K562 (cell line): ENCODE measurements around the gene SERAC1. TPM values are rescaled to one million over a fixed set of nuclear protein-coding genes. Genes with fewer than 3 reads are reported as not detected.

Experiments
- ATAC-seq: fragments of 200-7000 bp; cut with Tn5 transposase; 3 replicates; pipeline ENCODE4 v1.9.1; 2020; ENCODE audit warnings: moderate library complexity
- BruUV-seq: library from RNA; stranded (reverse); fragments of 400-500 nt; replicated peaks from 2 replicates; lab custom pipeline; 2021; lab: Mats Ljungman, UMichigan
- CTCF ChIA-PET: fragments of 300-600 bp; formaldehyde crosslinking; extraction: SDS; loops from one replicate; lab custom pipeline; 2021; ENCODE audit warnings: low intra/inter-chr PET ratio; lab: Yijun Ruan, JAX
- POLR2A ChIA-PET: fragments of 300-600, 350-650 bp; sonication (Branson Sonifier 250); formaldehyde crosslinking; extraction: SDS; loops from one replicate; lab custom pipeline; 2021; ENCODE audit warnings: antibody characterized with exemption, inconsistent platforms; lab: Yijun Ruan, JAX
- DNase-seq, 4 experiments: peaks; one replicate each; pipeline versions ENCODE4 v3.0.0 to v3.0.0-alpha.2; 2011 to 2018; ENCODE audit warnings: low spot score in 3 of 4, mixed read lengths in 3 of 4; ENCODE audit errors: extremely low read depth in 1 of 4
- FAIRE-seq: peaks from 2 replicates; lab custom pipeline; 2011; peaks lifted over from hg19 to GRCh38; lab: Jason Lieb, UNC
- H2AFZ ChIP-seq: 2 replicates; pipeline ENCODE4 v1.6.0; 2011; ENCODE audit warnings: low read depth, low read length, control low read depth, inconsistent platforms
- H3K27ac ChIP-seq: fragments of 200-600 bp; 3 replicates; pipeline ENCODE4 v1.8.0; 2011; ENCODE audit warnings: low read depth, mild to moderate bottlenecking, control low read depth, inconsistent platforms, low read length, moderate library complexity, mixed read lengths; ENCODE audit errors: extremely low read depth
- H3K27me3 ChIP-seq, 2 experiments: fragments of 300-600 bp in 1 of 2; 2 replicates in 1 of 2; 3 replicates in 1 of 2; pipeline versions ENCODE4 v1.6.0 to v1.8.0; 2011; ENCODE audit warnings: inconsistent platforms in 2 of 2, low read length in 2 of 2, mild to moderate bottlenecking in 1 of 2, mixed read lengths in 1 of 2, moderate library complexity in 1 of 2; ENCODE audit not compliant: control insufficient read depth in 2 of 2, insufficient read depth in 2 of 2
- H3K36me3 ChIP-seq: fragments of 300-600 bp; 3 replicates; pipeline ENCODE4 v1.8.0; 2011; ENCODE audit warnings: mild to moderate bottlenecking, low read length, inconsistent platforms; ENCODE audit not compliant: control insufficient read depth, insufficient read depth
- H3K4me1 ChIP-seq, 2 experiments: fragments of 200-600 bp in 1 of 2; replicated peaks in 1 of 2; 2 replicates in 1 of 2; 3 replicates in 1 of 2; pipeline versions ENCODE4 v1.5.1 to v1.8.0; 2011; ENCODE audit warnings: inconsistent platforms in 2 of 2, low read length in 2 of 2, mild to moderate bottlenecking in 1 of 2, mixed read lengths in 1 of 2, moderate library complexity in 1 of 2; ENCODE audit not compliant: control insufficient read depth in 2 of 2, insufficient read depth in 2 of 2
- H3K4me2 ChIP-seq: 2 replicates; pipeline ENCODE4 v1.6.1; 2011; ENCODE audit warnings: low read length, control low read depth, inconsistent platforms, mixed read lengths; ENCODE audit not compliant: insufficient read depth
- H3K4me3 ChIP-seq: fragments of 200-600 bp; sonication (generic), shearing (Covaris generic); 2 replicates; pipeline ENCODE4 v1.5.1; 2016; ENCODE audit warnings: control low read depth, inconsistent platforms
- H3K79me2 ChIP-seq: fragments of 200-600 bp; 3 replicates; pipeline ENCODE4 v1.8.0; 2011; ENCODE audit warnings: low read length, inconsistent platforms; ENCODE audit not compliant: control insufficient read depth, insufficient read depth
- H3K9ac ChIP-seq, 2 experiments: 2 replicates each; pipeline versions ENCODE4 v1.6.0 to v1.6.1; 2011; ENCODE audit warnings: low read depth in 2 of 2, low read length in 2 of 2, control low read depth in 1 of 2, inconsistent platforms in 1 of 2, mild to moderate bottlenecking in 1 of 2, mixed read lengths in 1 of 2; ENCODE audit not compliant: insufficient read depth in 1 of 2
- H3K9me1 ChIP-seq: one replicate; pipeline ENCODE4 v1.6.0; 2011; ENCODE audit warnings: inconsistent platforms, mild to moderate bottlenecking, low read length, moderate library complexity; ENCODE audit not compliant: control insufficient read depth, insufficient read depth
- H3K9me3 ChIP-seq: replicated peaks from 2 replicates; pipeline ENCODE4 v1.5.1; 2011; ENCODE audit warnings: low read depth, low read length, inconsistent platforms; ENCODE audit not compliant: control insufficient read depth, insufficient read depth
- H4K20me1 ChIP-seq: replicated peaks from 2 replicates; pipeline ENCODE4 v1.6.1; 2011; ENCODE audit warnings: low read length, inconsistent platforms, mixed read lengths; ENCODE audit not compliant: control insufficient read depth, insufficient read depth
- BMI1 ChIP-seq: fragments of 150-350 bp; IDR thresholded peaks from 2 replicates; pipeline ENCODE4 v1.6.1; 2014; ENCODE audit warnings: low read length
- ETS2 ChIP-seq: IDR thresholded peaks from 2 replicates; pipeline ENCODE4 v1.6.1; 2016; ENCODE audit warnings: borderline replicate concordance, missing genetic modification characterization, mild to moderate bottlenecking, moderate library complexity, missing compliant biosample characterization; ENCODE audit not compliant: poor library complexity, severe bottlenecking
- ETV5 ChIP-seq: sonication (generic); formaldehyde crosslinking; IDR thresholded peaks from 2 replicates; pipeline ENCODE4 v1.4.0; 2020; ENCODE audit warnings: low read depth, mild to moderate bottlenecking, missing genetic modification reagents
- FOXK1 ChIP-seq: sonication (generic); formaldehyde crosslinking; IDR thresholded peaks from 2 replicates; pipeline ENCODE4 v1.8.0; 2022; ENCODE audit warnings: missing genetic modification reagents, mild to moderate bottlenecking, borderline replicate concordance
- HCFC1 ChIP-seq: IDR thresholded peaks from 2 replicates; pipeline ENCODE4 v1.6.1; 2012; ENCODE audit warnings: low read depth, low read length, improper control_type of control experiment
- POLR2G ChIP-seq: fragments of 200-400 bp; formaldehyde crosslinking; IDR thresholded peaks from 2 replicates; pipeline ENCODE4 v1.6.1; 2017; ENCODE audit warnings: low read depth, mild to moderate bottlenecking, antibody characterized with exemption, low read length, moderate library complexity
- PURB ChIP-seq: sonication (generic); formaldehyde crosslinking; IDR thresholded peaks from 2 replicates; pipeline ENCODE4 v1.9.0; 2021; ENCODE audit warnings: low read depth, mild to moderate bottlenecking, missing genetic modification reagents
- SRSF1 ChIP-seq: fragments of 200-400 bp; formaldehyde crosslinking; IDR thresholded peaks from 2 replicates; pipeline ENCODE4 v1.6.1; 2017; ENCODE audit warnings: mild to moderate bottlenecking, low read depth, low read length, moderate library complexity
- TARDBP ChIP-seq: fragments of 450-650 bp; IDR thresholded peaks from 2 replicates; pipeline ENCODE4 v1.6.1; 2016
- TFAM ChIP-seq: fragments of 250-450 bp; sonication (Bioruptor Pico); conservative IDR thresholded peaks from 2 replicates; pipeline ENCODE4 v1.5.0; 2021; ENCODE audit warnings: mild to moderate bottlenecking, moderate library complexity
- TOE1 ChIP-seq, 2 experiments: fragments of 450-650 bp in 1 of 2; sonication (generic) in 1 of 2; formaldehyde crosslinking in 1 of 2; IDR thresholded peaks; 2 replicates each; pipeline versions ENCODE4 v1.7.1 to v1.8.0; 2016 to 2022; ENCODE audit warnings: borderline replicate concordance in 2 of 2, mild to moderate bottlenecking in 2 of 2, antibody characterized with exemption in 1 of 2, inconsistent platforms in 1 of 2, low read depth in 1 of 2, missing genetic modification reagents in 1 of 2, moderate library complexity in 1 of 2
- U2AF2 ChIP-seq: fragments of 200-400 bp; formaldehyde crosslinking; optimal IDR thresholded peaks from 2 replicates; pipeline ENCODE3; 2017; ENCODE audit warnings: low read depth, mild to moderate bottlenecking, low read length
- XRCC3 ChIP-seq: fragments of 450-650 bp; IDR thresholded peaks from 2 replicates; pipeline ENCODE4 v1.6.1; 2017; ENCODE audit warnings: mild to moderate bottlenecking, moderate library complexity
- WGBS: fragments of 100-300 bp; shearing (Covaris generic); methylation state at CpG from one replicate; pipeline ENCODE4 v1.1.6; 2016; ENCODE audit warnings: low coverage, mixed read lengths; ENCODE audit not compliant: insufficient coverage; ENCODE audit errors: missing lambda C conversion rate; 5-methylcytosine and 5-hydroxymethylcytosine counted together
- in situ Hi-C: fragments of 300-500 bp; cut with MboI; formaldehyde crosslinking; loops from 4 replicates; pipeline ENCODE4 v1.15.0; 2018; ENCODE audit warnings: inconsistent platforms, mixed read lengths
- intact Hi-C: fragments of 100-400 bp; cut with micrococcal nuclease; formaldehyde crosslinking; loops from 2 replicates; pipeline ENCODE4 v1.14.2; 2022
- polyA plus RNA-seq, 8 experiments: library from polyadenylated mRNA; depleted of rRNA in 4 of 8; stranded (reverse) in 5 of 8; unstranded in 3 of 8; fragments of >200 nt; fragmentation: Nextera tagmentation in 2 of 8; fragmentation: Illumina TruSeq in 1 of 8; extraction: Ambion mirVana in 2 of 8; extraction: Trizol in 1 of 8; gene quantifications; 2 replicates each; pipeline versions ENCODE4 v1.2.1 to v1.2.3, GENCODE V29; 2011 to 2014; ENCODE audit warnings: inconsistent platforms in 1 of 8, missing spikeins in 1 of 8
- total RNA-seq, 7 experiments: library from RNA; depleted of rRNA in 6 of 7; stranded (reverse); fragments of >200 nt in 6 of 7; fragmentation: Illumina TruSeq in 2 of 7; extraction: Trizol in 2 of 7; gene quantifications; 2 replicates each; pipeline versions ENCODE4 v1.2.1 to v1.2.3, GENCODE V29; 2011 to 2021; ENCODE audit warnings: low replicate concordance in 1 of 7
- TF ChIP-seq, protein P1 (sequence below): fragments of 250-450 bp; sonication (Bioruptor Pico); IDR thresholded peaks from 2 replicates; pipeline ENCODE4 v1.8.0; 2022; ENCODE audit warnings: moderate library complexity, mild to moderate bottlenecking, inconsistent platforms
- TF ChIP-seq, protein P2 (sequence below): fragments of 250-450 bp; sonication (Bioruptor Pico); IDR thresholded peaks from 2 replicates; pipeline ENCODE4 v1.4.0; 2020; ENCODE audit warnings: mild to moderate bottlenecking

Gene SERAC1
- total and polyA plus RNA-seq, 9 of the 15 experiments (the other 6 are each of a cell fraction or from before 2014, with no cell fraction given) = 1.8 to 6.2 (median 2.8) TPM

DNA sequence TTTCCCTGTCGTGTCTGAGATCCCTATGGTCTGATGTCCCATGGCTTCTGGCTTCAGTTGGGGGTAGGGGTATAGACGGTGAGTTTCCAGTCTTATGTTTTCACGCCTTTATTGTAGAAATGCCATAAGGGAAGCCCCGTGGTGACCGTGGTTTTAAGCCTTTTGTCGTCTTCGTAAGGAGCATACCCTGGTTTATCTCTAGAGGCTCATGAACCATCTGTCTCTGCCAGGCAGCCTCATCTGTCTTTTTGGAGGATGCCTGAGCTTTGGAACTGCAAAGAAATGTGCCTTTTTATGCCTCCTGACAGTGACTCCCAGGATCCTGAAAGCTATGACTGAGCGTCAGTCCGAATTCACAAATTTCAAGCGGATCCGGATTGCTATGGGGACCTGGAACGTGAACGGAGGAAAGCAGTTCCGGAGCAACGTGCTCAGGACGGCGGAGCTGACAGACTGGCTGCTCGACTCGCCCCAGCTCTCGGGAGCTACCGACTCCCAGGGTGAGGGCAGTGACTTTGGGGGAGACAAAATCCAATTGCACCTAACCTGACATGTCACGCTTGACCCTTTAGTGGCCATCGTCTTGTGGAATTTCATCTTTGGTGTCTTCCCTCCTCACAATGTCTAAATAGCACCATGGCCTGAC lies 101.8 kb downstream of the SERAC1 start (continued):
- TF ChIP-seq ETV5 (CRISPR knock-in tag) (no peak), TFAM (CRISPR knock-in tag) (no peak), TOE1 (IDR thresholded peaks at IDR 0.05; ENCODE audit: borderline replicate concordance) (no peak), TOE1 (CRISPR knock-in tag; IDR thresholded peaks at IDR 0.05; ENCODE audit: borderline replicate concordance, low read depth) (no peak), FOXK1 (CRISPR knock-in tag) (no peak), BMI1 (no peak), SRSF1 (no peak)
- TF ChIP-seq, protein P1, sequence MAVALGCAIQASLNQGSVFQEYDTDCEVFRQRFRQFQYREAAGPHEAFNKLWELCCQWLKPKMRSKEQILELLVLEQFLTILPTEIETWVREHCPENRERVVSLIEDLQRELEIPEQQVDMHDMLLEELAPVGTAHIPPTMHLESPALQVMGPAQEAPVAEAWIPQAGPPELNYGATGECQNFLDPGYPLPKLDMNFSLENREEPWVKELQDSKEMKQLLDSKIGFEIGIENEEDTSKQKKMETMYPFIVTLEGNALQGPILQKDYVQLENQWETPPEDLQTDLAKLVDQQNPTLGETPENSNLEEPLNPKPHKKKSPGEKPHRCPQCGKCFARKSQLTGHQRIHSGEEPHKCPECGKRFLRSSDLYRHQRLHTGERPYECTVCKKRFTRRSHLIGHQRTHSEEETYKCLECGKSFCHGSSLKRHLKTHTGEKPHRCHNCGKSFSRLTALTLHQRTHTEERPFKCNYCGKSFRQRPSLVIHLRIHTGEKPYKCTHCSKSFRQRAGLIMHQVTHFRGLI (CRISPR knock-in tag) = no peak
- TF ChIP-seq, all 486 proteins: peak for 0

DNA sequence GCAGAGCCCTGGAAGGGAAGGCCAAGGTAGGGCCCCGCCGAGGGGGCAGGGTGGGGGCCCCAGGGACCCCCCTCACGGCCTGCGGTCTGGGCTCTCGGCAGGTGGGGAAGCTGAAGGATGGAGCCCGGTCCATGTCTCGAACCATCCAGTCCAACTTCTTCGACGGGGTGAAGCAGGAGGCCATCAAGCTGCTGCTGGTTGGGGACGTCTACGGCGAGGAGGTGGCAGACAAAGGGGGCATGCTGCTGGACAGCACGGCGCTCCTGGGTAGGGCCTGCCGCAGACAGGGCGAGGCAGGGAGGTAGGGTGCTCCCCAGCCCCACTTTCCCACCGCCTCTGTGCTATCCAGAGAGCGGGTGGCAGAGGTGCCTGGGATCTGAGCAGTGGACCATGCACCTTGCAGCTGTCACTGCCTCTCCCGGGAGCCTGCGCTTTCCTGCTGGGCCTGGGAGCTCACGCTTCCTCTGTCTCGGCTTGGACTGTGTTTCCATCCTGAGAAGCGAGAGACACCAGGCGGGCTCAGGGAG lies 103.3 kb downstream of the SERAC1 start:
- no peaks in the 10 kb centered on the region for H3K79me2 ChIP-seq
- no peak overlapping the region for H3K27ac ChIP-seq
- peak overlapping the region in 1 of 2 experiments; percentile 19; a peak in 1 of 4 replicates for H3K9ac ChIP-seq
- 0 out of 2 replicates have a peak, but pooled peaks cover 4% of the 10 kb centered on the region for H4K20me1 ChIP-seq
- DNase-seq (no peak), ATAC-seq (no peak), FAIRE-seq (no peak)
- in situ Hi-C loops = no loop called here
- H3K4me2 ChIP-seq = no peak overlapping the region
- peaks cover 0 to 25% of the 10 kb centered on the region in 2 experiments; a peak in 1 of 5 replicates for H3K4me1 ChIP-seq
- H2AFZ ChIP-seq = no peak overlapping the region
- H3K9me3 ChIP-seq = no peaks in the 10 kb centered on the region
- ChIA-PET CTCF (no interaction called here), POLR2A (interaction anchor here (0.6 to 1.1 kb wide), 2 partner anchors 16 to 162 kb away, joined by 4 to 5 read pairs; no protein-coding TSS in a partner anchor)
- peaks cover 43% of the 10 kb centered on the region; the same call in 2 of the 3 replicates for H3K36me3 ChIP-seq
- no peak for TF ChIP-seq U2AF2
- no peak for TF ChIP-seq HCFC1
- TF ChIP-seq TARDBP = no peak
- TF ChIP-seq, protein P2, sequence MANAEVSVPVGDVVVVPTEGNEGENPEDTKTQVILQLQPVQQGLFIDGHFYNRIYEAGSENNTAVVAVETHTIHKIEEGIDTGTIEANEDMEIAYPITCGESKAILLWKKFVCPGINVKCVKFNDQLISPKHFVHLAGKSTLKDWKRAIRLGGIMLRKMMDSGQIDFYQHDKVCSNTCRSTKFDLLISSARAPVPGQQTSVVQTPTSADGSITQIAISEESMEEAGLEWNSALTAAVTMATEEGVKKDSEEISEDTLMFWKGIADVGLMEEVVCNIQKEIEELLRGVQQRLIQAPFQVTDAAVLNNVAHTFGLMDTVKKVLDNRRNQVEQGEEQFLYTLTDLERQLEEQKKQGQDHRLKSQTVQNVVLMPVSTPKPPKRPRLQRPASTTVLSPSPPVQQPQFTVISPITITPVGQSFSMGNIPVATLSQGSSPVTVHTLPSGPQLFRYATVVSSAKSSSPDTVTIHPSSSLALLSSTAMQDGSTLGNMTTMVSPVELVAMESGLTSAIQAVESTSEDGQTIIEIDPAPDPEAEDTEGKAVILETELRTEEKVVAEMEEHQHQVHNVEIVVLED (CRISPR knock-in tag) = no peak
- no peak for TF ChIP-seq PURB (CRISPR knock-in tag)
- TF ChIP-seq ETS2 = no peak
- TF ChIP-seq POLR2G = 0 out of 2 replicates have a peak, but pooled peaks have one; percentile 19
- TF ChIP-seq XRCC3 = no peak
- no peaks in the 10 kb centered on the region for H3K9me1 ChIP-seq
- H3K27me3 ChIP-seq = no peaks in the 10 kb centered on the region
- intact Hi-C loops = no loop called here
- WGBS = 86% methylated on average over 21 of the region's 24 CpGs
- no TSS peak for BruUV-seq
- no peak overlapping the region for H3K4me3 ChIP-seq
